ENCODE data around the gene P3H2. TPM values are rescaled to one million over a fixed set of nuclear protein-coding genes. Genes with fewer than 3 reads are reported as not detected.

Gene P3H2
- total RNA-seq, 1 experiment from 2014 or later, result 44.7 TPM

- DNase-seq, result peak; percentile 31
- Histone ChIP-seq H3K4me3 (ENCODE audit: insufficient read depth, low read depth, low read length) (no peak overlapping the region), H3K27me3 (ENCODE audit: control insufficient read depth, insufficient read depth, low read length) (no peaks in the 10 kb centered on the region), H3K36me3 (replicated peaks; ENCODE audit: control insufficient read depth, insufficient read depth, low read length) (no peaks in the 10 kb centered on the region)
Measured at GRCh38 chr3:190041333-190042041, 79.2 kb downstream of the P3H2 start.

GRCh38 chr3:190040145-190040544 lies 80.6 kb downstream of the P3H2 start:
- no peak overlapping the region for H3K4me3 ChIP-seq (ENCODE audit: insufficient read depth, low read depth, low read length)
- H3K36me3 ChIP-seq (replicated peaks; ENCODE audit: control insufficient read depth, insufficient read depth, low read length), result no peaks in the 10 kb centered on the region
- DNase-seq, result no peak
- H3K27me3 ChIP-seq (ENCODE audit: control insufficient read depth, insufficient read depth, low read length), result no peaks in the 10 kb centered on the region

GRCh38 chr3:190038050-190038933 lies 82.4 kb downstream of the P3H2 start:
- Histone ChIP-seq H3K4me3 (ENCODE audit: insufficient read depth, low read depth, low read length) (no peak overlapping the region), H3K36me3 (replicated peaks; ENCODE audit: control insufficient read depth, insufficient read depth, low read length) (no peaks in the 10 kb centered on the region), H3K27me3 (ENCODE audit: control insufficient read depth, insufficient read depth, low read length) (no peaks in the 10 kb centered on the region)
- DNase-seq, result no peak

GRCh38 chr3:190036631-190037030 lies 84.1 kb downstream of the P3H2 start:
- no peaks in the 10 kb centered on the region for H3K27me3 ChIP-seq (ENCODE audit: control insufficient read depth, insufficient read depth, low read length)
- H3K36me3 ChIP-seq (replicated peaks; ENCODE audit: control insufficient read depth, insufficient read depth, low read length), result no peaks in the 10 kb centered on the region
- DNase-seq, result no peak
- H3K4me3 ChIP-seq (ENCODE audit: insufficient read depth, low read depth, low read length), result no peak overlapping the region

GRCh38 chr3:190034446-190034845 lies 86.3 kb downstream of the P3H2 start:
- DNase-seq, result no peak
- Histone ChIP-seq H3K36me3 (replicated peaks; ENCODE audit: control insufficient read depth, insufficient read depth, low read length) (no peaks in the 10 kb centered on the region), H3K4me3 (ENCODE audit: insufficient read depth, low read depth, low read length) (no peak overlapping the region), H3K27me3 (ENCODE audit: control insufficient read depth, insufficient read depth, low read length) (no peaks in the 10 kb centered on the region)

GRCh38 chr3:190032923-190033322 lies 87.8 kb downstream of the P3H2 start:
- no peak overlapping the region for H3K4me3 ChIP-seq (ENCODE audit: insufficient read depth, low read depth, low read length)
- no peaks in the 10 kb centered on the region for H3K27me3 ChIP-seq (ENCODE audit: control insufficient read depth, insufficient read depth, low read length)
- H3K36me3 ChIP-seq (replicated peaks; ENCODE audit: control insufficient read depth, insufficient read depth, low read length), result no peaks in the 10 kb centered on the region
- no peak for DNase-seq

GRCh38 chr3:190031887-190032752 lies 88.6 kb downstream of the P3H2 start:
- Histone ChIP-seq H3K4me3 (ENCODE audit: insufficient read depth, low read depth, low read length) (no peak overlapping the region), H3K27me3 (ENCODE audit: control insufficient read depth, insufficient read depth, low read length) (no peaks in the 10 kb centered on the region), H3K36me3 (replicated peaks; ENCODE audit: control insufficient read depth, insufficient read depth, low read length) (no peaks in the 10 kb centered on the region)
- no peak for DNase-seq

GRCh38 chr3:190027116-190027515 lies 93.6 kb downstream of the P3H2 start:
- Histone ChIP-seq H3K27me3 (ENCODE audit: control insufficient read depth, insufficient read depth, low read length) (no peaks in the 10 kb centered on the region), H3K4me3 (ENCODE audit: insufficient read depth, low read depth, low read length) (no peak overlapping the region), H3K36me3 (replicated peaks; ENCODE audit: control insufficient read depth, insufficient read depth, low read length) (no peaks in the 10 kb centered on the region)
- no peak for DNase-seq

- Histone ChIP-seq H3K36me3 (replicated peaks; ENCODE audit: control insufficient read depth, insufficient read depth, low read length) (no peaks in the 10 kb centered on the region), H3K27me3 (ENCODE audit: control insufficient read depth, insufficient read depth, low read length) (no peaks in the 10 kb centered on the region), H3K4me3 (ENCODE audit: insufficient read depth, low read depth, low read length) (no peak overlapping the region)
- DNase-seq, result no peak
Measured at GRCh38 chr3:190026154-190026553, 94.5 kb downstream of the P3H2 start.

GRCh38 chr3:190024912-190025311 lies 95.8 kb downstream of the P3H2 start:
- no peak for DNase-seq
- Histone ChIP-seq H3K4me3 (ENCODE audit: insufficient read depth, low read depth, low read length) (no peak overlapping the region), H3K36me3 (replicated peaks; ENCODE audit: control insufficient read depth, insufficient read depth, low read length) (no peaks in the 10 kb centered on the region), H3K27me3 (ENCODE audit: control insufficient read depth, insufficient read depth, low read length) (no peaks in the 10 kb centered on the region)

- no peak for DNase-seq
Measured at GRCh38 chr3:190019844-190020243, 100.9 kb downstream of the P3H2 start.

GRCh38 chr3:190019006-190019405 lies 101.7 kb downstream of the P3H2 start:
- H3K36me3 ChIP-seq (replicated peaks; ENCODE audit: control insufficient read depth, insufficient read depth, low read length), result no peaks in the 10 kb centered on the region
- DNase-seq, result no peak

More at GRCh38 chr3:190019844-190020243, 100.9 kb downstream of the P3H2 start:
- no peaks in the 10 kb centered on the region for H3K36me3 ChIP-seq (replicated peaks; ENCODE audit: control insufficient read depth, insufficient read depth, low read length)
- H3K4me3 ChIP-seq (ENCODE audit: insufficient read depth, low read depth, low read length), result no peak overlapping the region
- no peaks in the 10 kb centered on the region for H3K27me3 ChIP-seq (ENCODE audit: control insufficient read depth, insufficient read depth, low read length)

GRCh38 chr3:190018460-190018859 lies 102.2 kb downstream of the P3H2 start:
- Histone ChIP-seq H3K27me3 (ENCODE audit: control insufficient read depth, insufficient read depth, low read length) (no peaks in the 10 kb centered on the region), H3K4me3 (ENCODE audit: insufficient read depth, low read depth, low read length) (no peak overlapping the region), H3K36me3 (replicated peaks; ENCODE audit: control insufficient read depth, insufficient read depth, low read length) (no peaks in the 10 kb centered on the region)
- no peak for DNase-seq

More at GRCh38 chr3:190019006-190019405, 101.7 kb downstream of the P3H2 start:
- H3K27me3 ChIP-seq (ENCODE audit: control insufficient read depth, insufficient read depth, low read length), result no peaks in the 10 kb centered on the region
- no peak overlapping the region for H3K4me3 ChIP-seq (ENCODE audit: insufficient read depth, low read depth, low read length)

GRCh38 chr3:190017521-190018288 lies 103.0 kb downstream of the P3H2 start:
- H3K4me3 ChIP-seq (ENCODE audit: insufficient read depth, low read depth, low read length), result no peak overlapping the region
- no peak for DNase-seq
- no peaks in the 10 kb centered on the region for H3K27me3 ChIP-seq (ENCODE audit: control insufficient read depth, insufficient read depth, low read length)
- H3K36me3 ChIP-seq (replicated peaks; ENCODE audit: control insufficient read depth, insufficient read depth, low read length), result no peaks in the 10 kb centered on the region

All from H7 (cell line).